ENCODE results near the gene PLIN5.

PLIN5 gene

GRCh38 chr19:4522291-4523002 lies 12.6 kb downstream of the PLIN5 start:
- H3K9me3 ChIP-seq (replicated peaks in 1 of 11) = no peaks in the 10 kb centered on the region
- H3K9ac ChIP-seq = no peak overlapping the region; a peak in 1 of 22 replicates
- TF ChIP-seq Cebpa-rat (IDR thresholded peaks at IDR 0.05) = no peak
- no peaks in the 10 kb centered on the region for H3K36me3 ChIP-seq
- no peak overlapping the region for H3K27ac ChIP-seq
- H3K4me3 ChIP-seq = no peak overlapping the region
- peaks cover 0 to 31% (median 13%) of the 10 kb centered on the region in 10 experiments; a peak in 17 of 20 replicates for H3K4me1 ChIP-seq
- H3K27me3 ChIP-seq = no peaks in the 10 kb centered on the region
- H3K4me2 ChIP-seq = peak overlapping the region in 3 of 11 experiments; percentile 7 to 18 (median 7); a peak in 2 of 22 replicates
- no peaks in the 10 kb centered on the region; a peak in 1 of 22 replicates for H4K20me1 ChIP-seq

GRCh38 chr19:4521888-4522242 lies 13.2 kb downstream of the PLIN5 start:
- Histone ChIP-seq H3K4me2 (peak overlapping the region in 8 of 11 experiments; percentile 6 to 47 (median 20); a peak in 10 of 22 replicates), H3K36me3 (no peaks in the 10 kb centered on the region), H3K9ac (peak overlapping the region in 2 of 11 experiments; percentile 2 to 39; a peak in 2 of 22 replicates), H3K27ac (no peak overlapping the region), H3K4me3 (no peak overlapping the region), H3K9me3 (replicated peaks in 1 of 11) (no peaks in the 10 kb centered on the region), H3K27me3 (no peaks in the 10 kb centered on the region), H3K4me1 (peaks cover 0 to 37% (median 18%) of the 10 kb centered on the region in 10 experiments; a peak in 17 of 20 replicates), H4K20me1 (no peaks in the 10 kb centered on the region; a peak in 1 of 22 replicates)
- TF ChIP-seq Cebpa-rat (IDR thresholded peaks at IDR 0.05) = no peak

GRCh38 chr19:4521170-4521887 lies 13.7 kb downstream of the PLIN5 start:
- no peaks in the 10 kb centered on the region; a peak in 1 of 22 replicates for H4K20me1 ChIP-seq
- H3K4me2 ChIP-seq = peak overlapping the region in 9 of 11 experiments; percentile 5 to 47 (median 18); a peak in 12 of 22 replicates
- H3K9me3 ChIP-seq (replicated peaks in 1 of 11) = no peaks in the 10 kb centered on the region
- H3K36me3 ChIP-seq = no peaks in the 10 kb centered on the region
- no peak overlapping the region for H3K27ac ChIP-seq
- TF ChIP-seq Cebpa-rat (IDR thresholded peaks at IDR 0.05) = no peak
- H3K4me1 ChIP-seq = peaks cover 0 to 40% (median 23%) of the 10 kb centered on the region in 10 experiments; a peak in 17 of 20 replicates
- H3K9ac ChIP-seq = peak overlapping the region in 2 of 11 experiments; percentile 2 to 39; a peak in 2 of 22 replicates
- H3K4me3 ChIP-seq = no peak overlapping the region
- H3K27me3 ChIP-seq = no peaks in the 10 kb centered on the region

- H3K4me2 ChIP-seq = no peak overlapping the region
- no peak overlapping the region for H3K4me3 ChIP-seq
- 0 out of 22 replicates have a peak overlapping the region, but pooled peaks of 1 of the 11 experiments have one; percentile 19 for H3K9ac ChIP-seq
- H3K36me3 ChIP-seq = no peaks in the 10 kb centered on the region
- no peak for TF ChIP-seq Cebpa-rat (IDR thresholded peaks at IDR 0.05)
- no peaks in the 10 kb centered on the region; a peak in 1 of 22 replicates for H4K20me1 ChIP-seq
- H3K27ac ChIP-seq = no peak overlapping the region
- no peaks in the 10 kb centered on the region for H3K9me3 ChIP-seq (replicated peaks in 1 of 11)
- H3K27me3 ChIP-seq = no peaks in the 10 kb centered on the region
- peaks cover 0 to 40% (median 24%) of the 10 kb centered on the region in 10 experiments; a peak in 17 of 20 replicates for H3K4me1 ChIP-seq
These were observed 15.3 kb downstream of the PLIN5 start for GRCh38 chr19:4519521-4520277.

GRCh38 chr19:4519172-4519496 lies 15.9 kb downstream of the PLIN5 start:
- no peaks in the 10 kb centered on the region for H3K27me3 ChIP-seq
- no peak overlapping the region for H3K27ac ChIP-seq
- no peaks in the 10 kb centered on the region for H3K36me3 ChIP-seq
- 0 out of 22 replicates have a peak overlapping the region, but pooled peaks of 1 of the 11 experiments have one; percentile 19 for H3K9ac ChIP-seq
- H3K4me3 ChIP-seq = no peak overlapping the region
- H3K4me1 ChIP-seq = peaks cover 0 to 40% (median 24%) of the 10 kb centered on the region in 10 experiments; a peak in 17 of 20 replicates
- TF ChIP-seq Cebpa-rat (IDR thresholded peaks at IDR 0.05) = no peak
- no peak overlapping the region for H3K4me2 ChIP-seq
- H3K9me3 ChIP-seq (replicated peaks in 1 of 11) = no peaks in the 10 kb centered on the region
- H4K20me1 ChIP-seq = no peaks in the 10 kb centered on the region; a peak in 1 of 22 replicates

GRCh38 chr19:4518345-4519171 lies 16.5 kb downstream of the PLIN5 start, which contains the start of gene PLIN4:
Gene PLIN4 (minus strand): TSS chr19:4518486. CDS start chr19:4518272, 214 bp downstream.
- no peak for TF ChIP-seq Cebpa-rat (IDR thresholded peaks at IDR 0.05)
- Histone ChIP-seq H3K9me3 (replicated peaks in 1 of 11) (no peaks in the 10 kb centered on the region), H3K27ac (peak within 1 kb of the TSS in 1 of 11 experiments; percentile 10; a peak in 1 of 22 replicates), H3K4me1 (peaks cover 0 to 40% (median 24%) of the 10 kb centered on the region in 10 experiments; a peak in 17 of 20 replicates), H4K20me1 (no peaks in the 10 kb centered on the region; a peak in 2 of 22 replicates), H3K4me2 (peak within 1 kb of the TSS in 5 of 11 experiments; percentile 32 to 52 (median 49); a peak in 7 of 22 replicates), H3K27me3 (no peaks in the 10 kb centered on the region), H3K36me3 (no peaks in the 10 kb centered on the region), H3K9ac (peak within 1 kb of the TSS in 4 of 11 experiments; percentile 8 to 51 (median 34); a peak in 3 of 22 replicates), H3K4me3 (no peak within 1 kb of the TSS)

GRCh38 chr19:4517451-4518057 lies 17.5 kb downstream of the PLIN5 start:
- H3K27me3 ChIP-seq = no peaks in the 10 kb centered on the region
- peak overlapping the region in 3 of 11 experiments; percentile 8 to 51 (median 35); a peak in 2 of 22 replicates for H3K9ac ChIP-seq
- no peak for TF ChIP-seq Cebpa-rat (IDR thresholded peaks at IDR 0.05)
- H3K4me2 ChIP-seq = peak overlapping the region in 5 of 11 experiments; percentile 32 to 52 (median 49); a peak in 7 of 22 replicates
- H4K20me1 ChIP-seq = no peaks in the 10 kb centered on the region; a peak in 2 of 22 replicates
- no peak overlapping the region for H3K4me3 ChIP-seq
- no peaks in the 10 kb centered on the region for H3K36me3 ChIP-seq
- no peak overlapping the region; a peak in 1 of 22 replicates for H3K27ac ChIP-seq
- peaks cover 0 to 40% (median 24%) of the 10 kb centered on the region in 10 experiments; a peak in 17 of 20 replicates for H3K4me1 ChIP-seq
- H3K9me3 ChIP-seq (replicated peaks in 1 of 11) = no peaks in the 10 kb centered on the region

All from BLaER1 treated with 17β-estradiol and CSF1 and Interleukin-3, amounts not matched to agents 10 nM and 100 nM (cell line).